IMR-90 (cell line): ENCODE data around the gene PCP2. TPM values are rescaled to one million over a fixed set of nuclear protein-coding genes. Genes with fewer than 3 reads are reported as not detected.

Experiments
- ATAC-seq: fragments of 200-7000 bp; cut with Tn5 transposase; 2 replicates; pipeline ENCODE4 v1.9.1; 2020; ENCODE audit warnings: low read depth, mild to moderate bottlenecking, moderate library complexity
- BruUV-seq: library from RNA; stranded (reverse); fragments of 400-500 nt; replicated peaks from 2 replicates; lab custom pipeline; 2021; lab: Mats Ljungman, UMichigan
- CTCF ChIA-PET: fragments of 300-600 bp; formaldehyde crosslinking; extraction: SDS; loops from one replicate; lab custom pipeline; 2021; ENCODE audit warnings: antibody characterized with exemption; lab: Yijun Ruan, JAX
- POLR2A ChIA-PET: fragments of 300-600 bp; sonication (Branson Sonifier 250); formaldehyde crosslinking; loops from one replicate; lab custom pipeline; 2022; ENCODE audit warnings: antibody characterized with exemption; ENCODE audit not compliant: unreplicated experiment; lab: Charles Lee
- DNase-seq: peaks from one replicate; pipeline ENCODE4 v3.0.0; 2013
- H2AFZ ChIP-seq: replicated peaks from 2 replicates; pipeline ENCODE3; 2013; ENCODE audit warnings: low read length, mild to moderate bottlenecking; ENCODE audit not compliant: poor library complexity
- H2AK5ac ChIP-seq: 2 replicates; pipeline ENCODE4 v1.6.1; 2013; ENCODE audit warnings: low read depth, low read length, inconsistent platforms
- H2AK9ac ChIP-seq: replicated peaks from 2 replicates; pipeline ENCODE3; 2013; ENCODE audit warnings: mild to moderate bottlenecking, low read depth, low read length, moderate library complexity; ENCODE audit not compliant: poor library complexity
- H2BK120ac ChIP-seq: 2 replicates; pipeline ENCODE4 v1.6.1; 2013; ENCODE audit warnings: low read depth, low read length, inconsistent platforms
- H2BK15ac ChIP-seq: 3 replicates; pipeline ENCODE4 v1.6.1; 2013; ENCODE audit warnings: low read depth, low read length, inconsistent platforms
- H2BK20ac ChIP-seq: 2 replicates; pipeline ENCODE4 v1.6.1; 2013; ENCODE audit warnings: low read depth, mild to moderate bottlenecking, inconsistent platforms, low read length, moderate library complexity
- H2BK5ac ChIP-seq: 2 replicates; pipeline ENCODE4 v1.6.1; 2013; ENCODE audit warnings: mild to moderate bottlenecking, low read depth, low read length, inconsistent platforms; ENCODE audit not compliant: poor library complexity, severe bottlenecking
- H3K14ac ChIP-seq: replicated peaks from 2 replicates; pipeline ENCODE4 v1.6.1; 2013; ENCODE audit warnings: low read depth, low read length, inconsistent platforms
- H3K18ac ChIP-seq: 2 replicates; pipeline ENCODE4 v1.6.1; 2013; ENCODE audit warnings: low read depth, low read length, control low read depth
- H3K23ac ChIP-seq: 2 replicates; pipeline ENCODE4 v1.6.1; 2013; ENCODE audit warnings: low read depth, low read length, inconsistent platforms
- H3K27ac ChIP-seq: 2 replicates; pipeline ENCODE4 v1.5.1; 2013; ENCODE audit warnings: mild to moderate bottlenecking, control low read depth, low read length; ENCODE audit not compliant: insufficient read depth
- H3K27me3 ChIP-seq: 2 replicates; pipeline ENCODE4 v1.6.1; 2013; ENCODE audit warnings: low read length; ENCODE audit not compliant: control insufficient read depth, insufficient read depth
- H3K36me3 ChIP-seq: 2 replicates; pipeline ENCODE4 v1.6.1; 2013; ENCODE audit warnings: low read length, mixed read lengths; ENCODE audit not compliant: control insufficient read depth, insufficient read depth
- H3K4ac ChIP-seq: 2 replicates; pipeline ENCODE4 v1.6.1; 2013; ENCODE audit warnings: low read depth, low read length, inconsistent platforms
- H3K4me1 ChIP-seq: 2 replicates; pipeline ENCODE4 v1.6.1; 2013; ENCODE audit warnings: low read length, mixed read lengths; ENCODE audit not compliant: control insufficient read depth, insufficient read depth
- H3K4me2 ChIP-seq: 2 replicates; pipeline ENCODE4 v1.6.1; 2013; ENCODE audit warnings: low read depth, mild to moderate bottlenecking, control low read depth, low read length, moderate library complexity
- H3K4me3 ChIP-seq: 2 replicates; pipeline ENCODE4 v1.5.1; 2013; ENCODE audit warnings: low read depth, mild to moderate bottlenecking, control low read depth, low read length, moderate library complexity; ENCODE audit not compliant: insufficient read depth
- H3K56ac ChIP-seq: 2 replicates; pipeline ENCODE4 v1.6.1; 2013; ENCODE audit warnings: low read length, inconsistent platforms; ENCODE audit not compliant: insufficient read depth; ENCODE audit errors: extremely low read depth
- H3K79me1 ChIP-seq, 2 experiments: 2 replicates each; pipeline ENCODE4 v1.6.1; 2013; ENCODE audit warnings: low read length in 2 of 2, inconsistent platforms in 1 of 2, low read depth in 1 of 2
- H3K9ac ChIP-seq: 2 replicates; pipeline ENCODE4 v1.6.1; 2013; ENCODE audit warnings: low read depth, low read length, control low read depth
- H3K9me1 ChIP-seq: 2 replicates; pipeline ENCODE4 v1.6.1; 2013; ENCODE audit warnings: low read length, inconsistent platforms; ENCODE audit not compliant: insufficient read depth
- H3K9me3 ChIP-seq: 2 replicates; pipeline ENCODE4 v1.6.1; 2013; ENCODE audit warnings: low read length; ENCODE audit not compliant: control insufficient read depth, insufficient read depth
- H4K20me1 ChIP-seq: 2 replicates; pipeline ENCODE4 v1.6.1; 2013; ENCODE audit warnings: low read length, inconsistent platforms; ENCODE audit not compliant: insufficient read depth
- H4K5ac ChIP-seq: 2 replicates; pipeline ENCODE4 v1.6.1; 2013; ENCODE audit warnings: mild to moderate bottlenecking, low read depth, low read length, control low read depth
- H4K8ac ChIP-seq, 2 experiments: 2 replicates each; pipeline ENCODE4 v1.6.1; 2013; ENCODE audit warnings: low read depth in 2 of 2, low read length in 2 of 2, control low read depth in 1 of 2, inconsistent platforms in 1 of 2
- H4K91ac ChIP-seq: 2 replicates; pipeline ENCODE4 v1.6.1; 2013; ENCODE audit warnings: low read depth, low read length, inconsistent platforms; ENCODE audit not compliant: insufficient read depth
- RAD21 ChIP-seq: IDR thresholded peaks from 2 replicates; pipeline ENCODE4 v1.6.1; 2012; ENCODE audit warnings: low read length, improper control_type of control experiment
- WGBS, 2 experiments: methylation state at CpG; one replicate each; pipeline versions ENCODE4 v1.1.5 to v1.1.7; 2013; ENCODE audit warnings: missing lambda C conversion rate in 2 of 2; ENCODE audit not compliant: insufficient read length in 1 of 2; ENCODE audit errors: extremely low coverage in 2 of 2; 5-methylcytosine and 5-hydroxymethylcytosine counted together
- dilution Hi-C: fragments of 300-500 bp; cut with HindIII; formaldehyde crosslinking; loops from one replicate; pipeline ENCODE4 v1.14.3; 2018; ENCODE audit warnings: low sequenced_read_pairs; ENCODE audit not compliant: unreplicated experiment
- in situ Hi-C: fragments of 300-500 bp; cut with MboI; formaldehyde crosslinking; loops from 3 replicates; pipeline ENCODE4 v1.14.3; 2019; ENCODE audit warnings: low sequenced_read_pairs, inconsistent platforms, mixed read lengths
- intact Hi-C: fragments of 100-400 bp; cut with micrococcal nuclease; formaldehyde crosslinking; loops from 2 replicates; pipeline ENCODE4 v1.10.0; 2022
- polyA plus RNA-seq, 3 experiments: library from polyadenylated mRNA; depleted of rRNA; stranded (reverse); fragments of >200 nt; gene quantifications; 2 replicates each; pipeline ENCODE4 v1.2.3, GENCODE V29; 2012; ENCODE audit warnings: low replicate concordance in 1 of 3
- total RNA-seq: library from RNA; depleted of rRNA; stranded (reverse); fragments of >200 nt; gene quantifications from 2 replicates; pipeline ENCODE4 v1.2.3, GENCODE V29; 2012

PCP2 gene
- total and polyA plus RNA-seq, 2 of the 4 experiments (the other 2 are of a cell fraction), result not detected

DNA sequence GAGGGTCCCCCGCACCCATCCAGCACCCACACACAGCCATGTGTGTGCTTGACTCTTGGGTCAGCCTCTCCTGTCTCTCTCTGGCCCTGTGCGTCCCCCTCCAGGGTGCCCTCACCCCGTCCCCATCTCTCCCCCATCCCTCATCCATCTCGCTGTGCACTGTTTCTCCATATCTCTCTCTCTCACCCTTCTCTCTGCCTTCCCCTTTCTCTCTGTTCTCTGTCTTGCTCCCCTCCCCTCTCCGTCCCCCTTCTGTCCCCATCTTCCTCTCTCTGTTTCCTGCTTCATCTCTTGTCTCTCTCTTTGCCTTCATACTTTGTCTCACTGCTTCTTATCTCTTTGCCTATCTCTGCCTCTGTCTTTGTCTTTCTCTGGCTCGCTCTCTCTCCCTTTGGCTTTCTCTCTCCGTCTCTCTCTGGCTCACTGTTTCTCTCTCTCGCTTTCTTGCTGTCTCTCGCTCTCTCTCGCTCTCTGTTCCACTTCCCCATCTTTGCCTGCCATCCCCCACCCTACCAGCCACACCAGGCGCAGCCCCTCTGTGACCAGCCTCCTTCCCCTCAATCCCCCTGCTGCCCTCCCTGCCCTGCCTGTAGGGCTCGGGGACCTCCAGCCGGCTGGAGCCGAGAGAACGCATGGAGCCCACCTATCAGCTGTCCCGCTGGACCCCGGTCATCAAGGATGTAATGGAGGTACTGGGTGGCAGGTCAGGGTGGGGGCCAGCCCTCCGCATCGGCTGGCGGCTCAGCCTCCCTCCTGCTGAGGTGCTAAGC lies 12.3 kb upstream of the PCP2 start:
- Histone ChIP-seq H3K14ac (no peak overlapping the region), H2AFZ (no peak overlapping the region), H3K4me3 (no peak overlapping the region), H3K56ac (no peak overlapping the region), H4K8ac (no peak overlapping the region), H3K27ac (no peak overlapping the region), H3K79me1 (no peaks in the 10 kb centered on the region), H3K4ac (no peak overlapping the region), H3K4me1 (no peaks in the 10 kb centered on the region), H2BK20ac (no peak overlapping the region), H4K20me1 (no peaks in the 10 kb centered on the region), H3K18ac (no peak overlapping the region), H3K9me3 (no peaks in the 10 kb centered on the region), H2BK5ac (no peak overlapping the region), H2BK120ac (no peak overlapping the region), H3K27me3 (peaks cover 4% of the 10 kb centered on the region; the same call in 1 of the 2 replicates), H3K4me2 (no peak overlapping the region), H3K23ac (no peak overlapping the region), H3K36me3 (no peaks in the 10 kb centered on the region), H2AK5ac (no peak overlapping the region), H4K5ac (no peak overlapping the region), H2BK15ac (no peak overlapping the region), H2AK9ac (no peak overlapping the region), H3K9ac (no peak overlapping the region), H4K91ac (no peak overlapping the region), H3K9me1 (no peaks in the 10 kb centered on the region)
- BruUV-seq, result no TSS peak
- no peak for ATAC-seq
- in situ Hi-C loops (no loop called here), dilution Hi-C loops (no loop called here), intact Hi-C loops (no loop called here)
- POLR2A ChIA-PET, result no interaction called here
- WGBS, 2 experiments, result 46% methylated on average over 7 of the region's 20 CpGs; no CpG with 5 or more reads in 1 of the 2 experiments
- TF ChIP-seq RAD21, result no peak
- CTCF ChIA-PET, result no interaction called here
- no peak for DNase-seq
